SK-N-MC (cell line): ENCODE measurements around the gene LRRFIP2.
"Not testable (repeated sequence)": the region's sequence is repeated elsewhere in the genome, so short reads cannot be mapped to it uniquely, and the experiment has no call there.

Experiments
- DNase-seq: peaks from one replicate; pipeline ENCODE4 v3.0.0-alpha.2; 2011; ENCODE audit warnings: low read depth, low spot score
- H3K27ac ChIP-seq: fragments of 200-600 bp; sonication (generic); 2 replicates; pipeline ENCODE4 v1.5.1; 2016; ENCODE audit warnings: mixed run types
- H3K36me3 ChIP-seq: fragments of 200-600 bp; sonication (generic); 2 replicates; pipeline ENCODE4 v1.6.1; 2017; ENCODE audit warnings: antibody characterized with exemption, low read length, mixed read lengths; ENCODE audit not compliant: insufficient read depth
- H3K4me3 ChIP-seq: fragments of 200-600 bp; sonication (generic); 2 replicates; pipeline ENCODE4 v1.5.1; 2016
- H3K9ac ChIP-seq: fragments of 200-600 bp; sonication (generic); 2 replicates; pipeline ENCODE4 v1.8.0; 2017; ENCODE audit warnings: mixed run types, mixed read lengths; ENCODE audit not compliant: insufficient read length
- H3K9me3 ChIP-seq: fragments of 200-600 bp; sonication (generic); 2 replicates; pipeline ENCODE4 v1.6.1; 2017; ENCODE audit warnings: low read depth, mild to moderate bottlenecking, antibody characterized with exemption, low read length, moderate library complexity, mixed read lengths
- EZH2 ChIP-seq: fragments of 200-600 bp; sonication (generic); IDR thresholded peaks from one replicate; pipeline ENCODE4 v1.6.1; 2017; ENCODE audit warnings: antibody characterized with exemption
- FOXP2 ChIP-seq: optimal IDR thresholded peaks from 2 replicates; pipeline ENCODE3; 2011; ENCODE audit warnings: mild to moderate bottlenecking, moderate library complexity; ENCODE audit not compliant: insufficient read depth; ENCODE audit errors: extremely low read length, control extremely low read depth
- POLR2AphosphoS5 ChIP-seq: IDR thresholded peaks from 2 replicates; pipeline ENCODE4 v1.6.1; 2012; ENCODE audit warnings: mild to moderate bottlenecking, low read depth, low read length, borderline replicate concordance

LRRFIP2 gene

GRCh38 chr3:37124435-37124834 lies 49.9 kb downstream of the LRRFIP2 start:
- no peak overlapping the region for H3K4me3 ChIP-seq
- no peaks in the 10 kb centered on the region for H3K9me3 ChIP-seq
- DNase-seq, result no peak
- no peak for TF ChIP-seq POLR2AphosphoS5
- H3K27ac ChIP-seq, result no peak overlapping the region
- no peaks in the 10 kb centered on the region for H3K36me3 ChIP-seq
- H3K9ac ChIP-seq, result no peak overlapping the region

GRCh38 chr3:37123292-37123691 lies 51.1 kb downstream of the LRRFIP2 start:
- TF ChIP-seq EZH2, result no peak
- TF ChIP-seq FOXP2, result no peak
- TF ChIP-seq POLR2AphosphoS5, result no peak
- Histone ChIP-seq H3K27ac (no peak overlapping the region), H3K9ac (no peak overlapping the region), H3K4me3 (no peak overlapping the region), H3K9me3 (no peaks in the 10 kb centered on the region), H3K36me3 (no peaks in the 10 kb centered on the region)
- DNase-seq, result no peak

GRCh38 chr3:37122069-37122468 lies 52.3 kb downstream of the LRRFIP2 start:
- H3K36me3 ChIP-seq, DNase-seq, H3K9ac ChIP-seq, H3K9me3 ChIP-seq, H3K27ac ChIP-seq, H3K4me3 ChIP-seq: not testable (repeated sequence)

GRCh38 chr3:37118163-37118562 lies 56.2 kb downstream of the LRRFIP2 start:
- Histone ChIP-seq H3K4me3 (no peak overlapping the region), H3K36me3 (no peaks in the 10 kb centered on the region), H3K9ac (no peak overlapping the region), H3K9me3 (no peaks in the 10 kb centered on the region), H3K27ac (no peak overlapping the region)
- no peak for DNase-seq
- TF ChIP-seq EZH2, result no peak
- no peak for TF ChIP-seq FOXP2
- no peak for TF ChIP-seq POLR2AphosphoS5

GRCh38 chr3:37117548-37117947 lies 56.8 kb downstream of the LRRFIP2 start:
- TF ChIP-seq POLR2AphosphoS5 (no peak), FOXP2 (no peak), EZH2 (no peak)
- no peaks in the 10 kb centered on the region for H3K9me3 ChIP-seq
- no peak for DNase-seq
- no peak overlapping the region for H3K9ac ChIP-seq
- no peaks in the 10 kb centered on the region for H3K36me3 ChIP-seq
- H3K4me3 ChIP-seq, result no peak overlapping the region
- H3K27ac ChIP-seq, result no peak overlapping the region

- H3K9ac ChIP-seq, result no peak overlapping the region
- no peak overlapping the region for H3K27ac ChIP-seq
- H3K4me3 ChIP-seq, result no peak overlapping the region
- H3K9me3 ChIP-seq, result no peaks in the 10 kb centered on the region
- H3K36me3 ChIP-seq, result no peaks in the 10 kb centered on the region
- TF ChIP-seq POLR2AphosphoS5, result no peak
- no peak for TF ChIP-seq EZH2
- no peak for TF ChIP-seq FOXP2
- no peak for DNase-seq
Observed at GRCh38 chr3:37116998-37117397, 57.4 kb downstream of the LRRFIP2 start.

- no peak for TF ChIP-seq POLR2AphosphoS5
- TF ChIP-seq EZH2, result no peak
- no peak overlapping the region for H3K9ac ChIP-seq
Observed at GRCh38 chr3:37115446-37115845, 58.9 kb downstream of the LRRFIP2 start.

GRCh38 chr3:37114251-37115145 lies 59.9 kb downstream of the LRRFIP2 start:
- no peak overlapping the region for H3K27ac ChIP-seq
- DNase-seq, result no peak
- no peaks in the 10 kb centered on the region for H3K36me3 ChIP-seq
- no peak overlapping the region for H3K9ac ChIP-seq
- TF ChIP-seq FOXP2, result no peak
- TF ChIP-seq EZH2, result no peak
- TF ChIP-seq POLR2AphosphoS5, result no peak
- H3K4me3 ChIP-seq, result no peak overlapping the region
- no peaks in the 10 kb centered on the region for H3K9me3 ChIP-seq

More at GRCh38 chr3:37115446-37115845, 58.9 kb downstream of the LRRFIP2 start:
- Histone ChIP-seq H3K4me3 (no peak overlapping the region), H3K9me3 (no peaks in the 10 kb centered on the region), H3K36me3 (no peaks in the 10 kb centered on the region), H3K27ac (no peak overlapping the region)
- no peak for DNase-seq

GRCh38 chr3:37112987-37113386 lies 61.4 kb downstream of the LRRFIP2 start:
- DNase-seq, result no peak
- TF ChIP-seq FOXP2 (no peak), POLR2AphosphoS5 (no peak), EZH2 (no peak)
- Histone ChIP-seq H3K36me3 (no peaks in the 10 kb centered on the region), H3K4me3 (no peak overlapping the region), H3K27ac (no peak overlapping the region), H3K9me3 (no peaks in the 10 kb centered on the region), H3K9ac (no peak overlapping the region)

- no peak for DNase-seq
- H3K9ac ChIP-seq, result no peak overlapping the region
- H3K36me3 ChIP-seq, result no peaks in the 10 kb centered on the region
- TF ChIP-seq FOXP2 (no peak), EZH2 (no peak), POLR2AphosphoS5 (no peak)
- H3K4me3 ChIP-seq, result no peak overlapping the region
- H3K27ac ChIP-seq, result no peak overlapping the region
- no peaks in the 10 kb centered on the region for H3K9me3 ChIP-seq
Observed at GRCh38 chr3:37111199-37111598, 63.2 kb downstream of the LRRFIP2 start.
